ENCODE measurements around the gene LCN6. TPM values are rescaled to one million over a fixed set of nuclear protein-coding genes. Genes with fewer than 3 reads are reported as not detected.

LCN6 gene
- total and polyA plus RNA-seq, 9 of the 15 experiments (the other 6 are each of a cell fraction or from before 2014, with no cell fraction given), result 0.10 to 0.45 (median 0.37) TPM; not detected in 5

GRCh38 chr9:136722969-136723356 is 25.4 kb downstream of the LCN6 start (continued):
- TF ChIP-seq ZMIZ1 (IDR thresholded peaks at IDR 0.05; ENCODE audit: low read depth in 2 of 2, low read length in 2 of 2) (no peak), ETS1 (conservative IDR thresholded peaks at IDR 0.05; ENCODE audit: control insufficient read depth, low read depth, low read length) (peak; percentile 41; the same call in 1 of the 2 replicates), NCOA6 (IDR thresholded peaks at IDR 0.05) (no peak), U2AF1 (optimal IDR thresholded peaks at IDR 0.05; ENCODE audit: low read depth, low read length) (no peak), CSDE1 (IDR thresholded peaks at IDR 0.05) (no peak), ZNF764 (CRISPR knock-in tag; IDR thresholded peaks at IDR 0.05; ENCODE audit: low read depth) (no peak), FUS (optimal IDR thresholded peaks at IDR 0.05; ENCODE audit: low read depth, low read length) (no peak), SAP30 (IDR thresholded peaks at IDR 0.05; ENCODE audit: borderline replicate concordance, insufficient read depth, low read depth, low read length, poor library complexity, severe bottlenecking) (no peak), ZNF584 (CRISPR knock-in tag; IDR thresholded peaks at IDR 0.05; ENCODE audit: low read depth) (no peak), ZEB2 (IDR thresholded peaks at IDR 0.05) (no peak), SMAD3 (CRISPR knock-in tag; conservative IDR thresholded peaks at IDR 0.05) (no peak), MYNN (IDR thresholded peaks at IDR 0.05) (peak; percentile 38; the same call in 1 of the 2 replicates), MYNN (CRISPR knock-in tag; IDR thresholded peaks at IDR 0.05) (no peak), POLR3G (IDR thresholded peaks at IDR 0.05; ENCODE audit: extremely low read depth, insufficient read length, insufficient replicate concordance) (no peak), PURB (CRISPR knock-in tag; IDR thresholded peaks at IDR 0.05; ENCODE audit: low read depth) (no peak), SMARCC2 (IDR thresholded peaks at IDR 0.05; ENCODE audit: low read depth) (no peak)
- TF ChIP-seq, protein P1, sequence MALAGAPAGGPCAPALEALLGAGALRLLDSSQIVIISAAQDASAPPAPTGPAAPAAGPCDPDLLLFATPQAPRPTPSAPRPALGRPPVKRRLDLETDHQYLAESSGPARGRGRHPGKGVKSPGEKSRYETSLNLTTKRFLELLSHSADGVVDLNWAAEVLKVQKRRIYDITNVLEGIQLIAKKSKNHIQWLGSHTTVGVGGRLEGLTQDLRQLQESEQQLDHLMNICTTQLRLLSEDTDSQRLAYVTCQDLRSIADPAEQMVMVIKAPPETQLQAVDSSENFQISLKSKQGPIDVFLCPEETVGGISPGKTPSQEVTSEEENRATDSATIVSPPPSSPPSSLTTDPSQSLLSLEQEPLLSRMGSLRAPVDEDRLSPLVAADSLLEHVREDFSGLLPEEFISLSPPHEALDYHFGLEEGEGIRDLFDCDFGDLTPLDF (CRISPR knock-in tag; IDR thresholded peaks at IDR 0.05), result no peak
- TF ChIP-seq, protein P2, sequence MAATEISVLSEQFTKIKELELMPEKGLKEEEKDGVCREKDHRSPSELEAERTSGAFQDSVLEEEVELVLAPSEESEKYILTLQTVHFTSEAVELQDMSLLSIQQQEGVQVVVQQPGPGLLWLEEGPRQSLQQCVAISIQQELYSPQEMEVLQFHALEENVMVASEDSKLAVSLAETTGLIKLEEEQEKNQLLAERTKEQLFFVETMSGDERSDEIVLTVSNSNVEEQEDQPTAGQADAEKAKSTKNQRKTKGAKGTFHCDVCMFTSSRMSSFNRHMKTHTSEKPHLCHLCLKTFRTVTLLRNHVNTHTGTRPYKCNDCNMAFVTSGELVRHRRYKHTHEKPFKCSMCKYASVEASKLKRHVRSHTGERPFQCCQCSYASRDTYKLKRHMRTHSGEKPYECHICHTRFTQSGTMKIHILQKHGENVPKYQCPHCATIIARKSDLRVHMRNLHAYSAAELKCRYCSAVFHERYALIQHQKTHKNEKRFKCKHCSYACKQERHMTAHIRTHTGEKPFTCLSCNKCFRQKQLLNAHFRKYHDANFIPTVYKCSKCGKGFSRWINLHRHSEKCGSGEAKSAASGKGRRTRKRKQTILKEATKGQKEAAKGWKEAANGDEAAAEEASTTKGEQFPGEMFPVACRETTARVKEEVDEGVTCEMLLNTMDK (IDR thresholded peaks at IDR 0.05; ENCODE audit: borderline replicate concordance, insufficient read depth, low read depth, low read length, poor library complexity, severe bottlenecking), result no peak
- TF ChIP-seq, protein P3, sequence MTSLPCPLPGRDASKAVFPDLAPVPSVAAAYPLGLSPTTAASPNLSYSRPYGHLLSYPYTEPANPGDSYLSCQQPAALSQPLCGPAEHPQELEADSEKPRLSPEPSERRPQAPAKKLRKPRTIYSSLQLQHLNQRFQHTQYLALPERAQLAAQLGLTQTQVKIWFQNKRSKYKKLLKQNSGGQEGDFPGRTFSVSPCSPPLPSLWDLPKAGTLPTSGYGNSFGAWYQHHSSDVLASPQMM (CRISPR knock-in tag; IDR thresholded peaks at IDR 0.05), result no peak

All from K562 (cell line).